RKO (cell line): ENCODE data around the gene ZNF469.

Experiments used
- DNase-seq: peaks from one replicate; pipeline ENCODE4 v3.0.0-alpha.2; 2016; ENCODE audit warnings: low spot score

ZNF469 gene

GRCh38 chr16:88378401-88378800 lies 4.4 kb upstream of the ZNF469 start:
- DNase-seq: no peak

GRCh38 chr16:88378836-88379693 lies 3.7 kb upstream of the ZNF469 start:
- DNase-seq: no peak

GRCh38 chr16:88379694-88380040 lies 3.1 kb upstream of the ZNF469 start:
- no peak for DNase-seq

GRCh38 chr16:88380099-88380498 lies 2.7 kb upstream of the ZNF469 start:
- no peak for DNase-seq

GRCh38 chr16:88380619-88381018 lies 2.1 kb upstream of the ZNF469 start:
- no peak for DNase-seq

GRCh38 chr16:88381820-88382451 lies 823 bp upstream of the ZNF469 start:
- DNase-seq: no peak

GRCh38 chr16:88383401-88384221 lies 852 bp downstream of the ZNF469 start:
- DNase-seq: no peak

- no peak for DNase-seq
Measured at GRCh38 chr16:88384222-88385111, 1.7 kb downstream of the ZNF469 start.

GRCh38 chr16:88385112-88385594 lies 2.4 kb downstream of the ZNF469 start:
- no peak for DNase-seq

- no peak for DNase-seq
Measured at GRCh38 chr16:88385831-88386815, 3.4 kb downstream of the ZNF469 start.

GRCh38 chr16:88387180-88387765 lies 4.5 kb downstream of the ZNF469 start:
- no peak for DNase-seq

- DNase-seq: no peak
Measured at GRCh38 chr16:88387941-88388627, 5.3 kb downstream of the ZNF469 start.

- DNase-seq: no peak
Measured at GRCh38 chr16:88389191-88389590, 6.4 kb downstream of the ZNF469 start.

- DNase-seq: no peak
Measured at GRCh38 chr16:88389621-88390160, 6.9 kb downstream of the ZNF469 start.

- DNase-seq: no peak
Measured at GRCh38 chr16:88390265-88390664, 7.5 kb downstream of the ZNF469 start.

GRCh38 chr16:88390735-88391134 lies 8.0 kb downstream of the ZNF469 start:
- DNase-seq: no peak

GRCh38 chr16:88391144-88391850 lies 8.5 kb downstream of the ZNF469 start:
- no peak for DNase-seq

GRCh38 chr16:88392111-88392510 lies 9.4 kb downstream of the ZNF469 start:
- DNase-seq: no peak
